GM18526 (cell line): ENCODE results near the gene RAB11FIP3.

Experiments
- POLR2A ChIP-seq: IDR thresholded peaks from 3 replicates; pipeline ENCODE4 v1.6.1; 2011; ENCODE audit not compliant: insufficient read length; ENCODE audit errors: extremely low read depth

Gene RAB11FIP3

GRCh38 chr16:425082-425718, at the start of gene RAB11FIP3:
Gene RAB11FIP3, plus strand, starts transcription at chr16:425649. Its CDS starts 358 bp downstream, at chr16:426007.
- TF ChIP-seq POLR2A, result peak; percentile 82

GRCh38 chr16:375927-376816, 49.3 kb upstream of the RAB11FIP3 start:
- no peak for TF ChIP-seq POLR2A

GRCh38 chr16:376817-377418, 48.5 kb upstream of the RAB11FIP3 start:
- TF ChIP-seq POLR2A, result no peak

GRCh38 chr16:377419-377951, 48.0 kb upstream of the RAB11FIP3 start:
- no peak for TF ChIP-seq POLR2A

GRCh38 chr16:378821-379182, 46.6 kb upstream of the RAB11FIP3 start:
- TF ChIP-seq POLR2A, result no peak

- no peak for TF ChIP-seq POLR2A
Observed at GRCh38 chr16:379183-379960, 46.1 kb upstream of the RAB11FIP3 start.

- TF ChIP-seq POLR2A, result no peak
Observed at GRCh38 chr16:379961-380761, 45.3 kb upstream of the RAB11FIP3 start.

GRCh38 chr16:380762-381011, 44.8 kb upstream of the RAB11FIP3 start:
- no peak for TF ChIP-seq POLR2A

GRCh38 chr16:381012-381788, 44.2 kb upstream of the RAB11FIP3 start:
- no peak for TF ChIP-seq POLR2A

- TF ChIP-seq POLR2A, result peak; percentile 64
Observed at GRCh38 chr16:381789-382717, 43.4 kb upstream of the RAB11FIP3 start, which contains the start of gene PGAP6. Gene PGAP6, minus strand, starts transcription at chr16:381978. Its CDS starts 157 bp downstream, at chr16:381821.

GRCh38 chr16:383326-384051, 42.0 kb upstream of the RAB11FIP3 start:
- peak; percentile 55 for TF ChIP-seq POLR2A

GRCh38 chr16:386641-387156, 38.8 kb upstream of the RAB11FIP3 start:
- TF ChIP-seq POLR2A, result no peak
